ENCODE data around the gene CTDSP1.

DNA sequence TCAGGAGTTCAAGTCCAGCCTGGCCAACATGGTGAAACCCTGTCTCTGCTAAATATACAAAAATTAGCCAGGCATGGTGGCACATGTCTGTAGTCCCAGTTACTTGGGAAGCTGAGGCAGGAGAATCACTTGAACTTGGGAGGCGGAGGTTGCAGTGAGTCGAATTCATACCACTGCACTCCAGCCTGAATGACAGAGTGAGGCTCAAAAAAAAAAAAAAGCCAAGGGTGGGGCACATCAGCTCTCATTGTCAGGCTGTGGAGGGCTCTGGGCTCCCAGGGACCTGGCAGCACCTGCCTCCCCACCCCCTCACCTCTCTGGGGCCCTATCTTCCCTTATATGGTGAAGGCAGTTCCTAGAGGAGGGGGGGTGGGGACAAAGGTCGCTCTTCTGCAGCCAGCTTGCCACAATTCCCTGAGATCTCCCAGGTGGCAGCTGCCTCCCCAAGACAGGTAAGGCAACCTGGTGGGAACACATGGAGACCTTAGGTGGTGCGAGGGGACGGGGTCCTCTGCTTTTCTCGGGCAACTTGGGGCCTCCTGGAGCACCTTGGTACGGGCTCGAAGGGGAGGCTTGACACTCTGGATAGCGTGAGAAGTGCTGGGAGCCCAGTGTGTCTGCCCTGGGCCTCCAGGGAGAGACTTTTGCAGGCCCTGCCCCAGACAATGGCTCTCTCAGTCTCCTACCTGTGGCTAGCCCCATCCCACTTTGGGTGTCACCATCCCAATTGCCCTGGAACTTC is 19.2 kb downstream of the CTDSP1 start, which contains the start of gene VIL1:
- TF ChIP-seq POLR2A (IDR thresholded peaks at IDR 0.05) = no peak
- TF ChIP-seq, protein P1, sequence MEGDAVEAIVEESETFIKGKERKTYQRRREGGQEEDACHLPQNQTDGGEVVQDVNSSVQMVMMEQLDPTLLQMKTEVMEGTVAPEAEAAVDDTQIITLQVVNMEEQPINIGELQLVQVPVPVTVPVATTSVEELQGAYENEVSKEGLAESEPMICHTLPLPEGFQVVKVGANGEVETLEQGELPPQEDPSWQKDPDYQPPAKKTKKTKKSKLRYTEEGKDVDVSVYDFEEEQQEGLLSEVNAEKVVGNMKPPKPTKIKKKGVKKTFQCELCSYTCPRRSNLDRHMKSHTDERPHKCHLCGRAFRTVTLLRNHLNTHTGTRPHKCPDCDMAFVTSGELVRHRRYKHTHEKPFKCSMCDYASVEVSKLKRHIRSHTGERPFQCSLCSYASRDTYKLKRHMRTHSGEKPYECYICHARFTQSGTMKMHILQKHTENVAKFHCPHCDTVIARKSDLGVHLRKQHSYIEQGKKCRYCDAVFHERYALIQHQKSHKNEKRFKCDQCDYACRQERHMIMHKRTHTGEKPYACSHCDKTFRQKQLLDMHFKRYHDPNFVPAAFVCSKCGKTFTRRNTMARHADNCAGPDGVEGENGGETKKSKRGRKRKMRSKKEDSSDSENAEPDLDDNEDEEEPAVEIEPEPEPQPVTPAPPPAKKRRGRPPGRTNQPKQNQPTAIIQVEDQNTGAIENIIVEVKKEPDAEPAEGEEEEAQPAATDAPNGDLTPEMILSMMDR (IDR thresholded peaks at IDR 0.05) = no peak

Measured in tibial nerve (tissue), 3 donors.